IPS DF 4.7 (cell line): ENCODE data around the gene INSR.
A peak's percentile ranks its signal among the peaks of the same experiment; 100 is the strongest.
"Not testable (repeated sequence)": the region's sequence is repeated elsewhere in the genome, so short reads cannot be mapped to it uniquely, and the experiment has no call there.

Source experiments
- DNase-seq: peaks from one replicate; pipeline ENCODE4 v3.0.0-alpha.2; 2013; ENCODE audit warnings: low spot score; ENCODE audit errors: extremely low read depth

The INSR gene

DNA sequence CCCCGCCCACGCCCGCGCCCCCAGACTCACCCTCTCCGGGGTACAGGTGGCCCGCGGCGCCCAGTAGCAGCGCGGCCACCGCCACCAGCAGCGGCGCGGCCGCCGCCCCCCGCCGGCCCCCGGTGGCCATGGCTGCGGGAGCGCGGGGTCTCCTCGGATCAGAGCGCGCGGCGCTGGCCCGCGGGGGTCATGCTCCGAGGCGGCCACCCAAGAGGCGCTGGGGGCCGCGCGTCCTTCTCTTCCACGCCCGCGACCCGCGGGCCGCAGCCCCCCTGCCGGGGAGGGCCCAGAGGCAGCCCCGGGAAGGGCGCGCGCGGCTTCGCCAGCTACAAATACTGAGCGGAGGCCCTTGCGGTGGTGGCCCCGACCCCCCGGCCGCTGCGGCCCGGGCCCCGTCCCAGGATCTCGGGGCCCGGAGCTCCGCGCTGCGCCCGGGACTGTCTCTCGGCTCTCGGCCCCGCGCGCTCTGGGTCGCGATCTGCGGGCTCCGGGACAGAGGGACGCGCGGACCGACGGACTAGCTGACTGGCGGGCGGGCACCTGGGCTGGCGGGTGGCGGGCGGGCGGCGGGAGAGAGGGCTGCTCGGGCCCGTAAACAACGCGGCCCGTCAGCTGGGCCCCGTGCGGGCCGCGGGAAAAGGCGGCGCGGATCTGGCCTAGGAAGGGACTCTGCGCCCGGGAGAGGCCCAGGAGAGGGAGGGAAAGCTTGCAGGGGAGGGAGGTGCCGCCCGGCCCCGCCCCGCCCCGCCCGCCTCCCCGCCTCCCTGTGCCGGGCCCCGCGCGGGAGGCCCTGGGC, at the start of gene INSR:
INSR (minus strand) TSS at position 653 of the 796 bp plus-strand sequence; CDS start at position 130, 523 bp downstream.
- no peak for DNase-seq

DNA sequence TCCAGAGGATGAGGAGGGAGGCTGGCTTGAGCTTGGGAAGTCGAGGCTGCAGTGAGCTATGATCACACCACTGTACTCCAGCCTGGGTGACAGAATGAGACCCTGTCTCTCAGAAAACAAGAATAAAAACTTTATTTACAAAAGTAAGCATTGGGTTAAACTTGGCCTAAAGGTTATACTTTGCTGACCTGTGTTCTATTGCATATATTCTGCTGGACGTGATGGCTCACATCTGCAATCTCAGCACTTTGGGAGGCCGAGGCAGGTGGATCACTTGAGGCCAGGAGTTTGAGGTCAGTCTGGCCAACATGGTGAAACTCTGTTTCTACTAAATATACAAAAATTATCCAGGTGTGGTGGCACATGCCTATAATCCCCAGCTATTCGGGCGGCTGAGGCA, 47.9 kb upstream of the INSR start:
- no peak for DNase-seq

DNA sequence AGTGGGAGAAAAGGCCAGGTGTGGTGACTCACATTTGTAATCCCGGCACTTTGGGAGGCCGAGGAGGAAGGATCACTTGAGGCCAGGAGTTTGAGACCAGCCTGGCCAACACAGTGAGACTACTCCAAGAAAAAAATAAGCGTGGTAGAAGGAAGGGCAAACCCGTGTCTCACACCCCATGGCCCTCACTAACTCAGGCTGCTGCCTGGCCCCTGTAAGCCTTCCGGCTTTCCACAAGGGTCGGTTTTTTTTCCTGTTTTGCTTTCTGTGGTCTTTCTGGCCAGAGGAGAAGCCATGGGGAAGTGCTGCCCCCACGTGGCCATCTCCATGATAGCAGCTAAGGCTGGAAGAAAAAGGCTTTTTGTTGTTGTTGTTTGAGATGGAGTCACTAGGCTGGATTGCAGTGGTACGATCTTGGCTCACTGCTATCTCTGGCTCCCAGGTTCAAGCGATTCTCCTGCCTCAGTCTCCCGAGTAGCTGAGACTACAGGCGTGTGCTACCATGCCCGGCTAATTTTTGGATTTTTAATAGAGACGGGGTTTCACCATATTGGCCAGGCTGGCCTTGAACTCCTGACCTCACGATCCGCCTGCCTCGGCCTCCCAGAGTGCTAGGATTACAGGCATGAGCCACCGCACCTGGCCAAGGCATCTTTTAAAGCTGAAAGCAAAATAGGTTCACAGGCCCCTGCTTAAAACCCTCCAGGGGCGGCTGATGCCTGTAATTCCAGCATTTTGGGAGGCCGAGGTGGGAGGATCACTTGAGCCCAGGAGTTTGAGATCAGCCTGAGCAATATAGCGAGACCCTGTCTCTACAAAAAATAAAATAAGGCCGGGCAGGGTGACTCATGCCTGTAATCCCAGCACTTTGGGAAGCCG, 47.0 kb upstream of the INSR start:
- peak; percentile 66 for DNase-seq

DNA sequence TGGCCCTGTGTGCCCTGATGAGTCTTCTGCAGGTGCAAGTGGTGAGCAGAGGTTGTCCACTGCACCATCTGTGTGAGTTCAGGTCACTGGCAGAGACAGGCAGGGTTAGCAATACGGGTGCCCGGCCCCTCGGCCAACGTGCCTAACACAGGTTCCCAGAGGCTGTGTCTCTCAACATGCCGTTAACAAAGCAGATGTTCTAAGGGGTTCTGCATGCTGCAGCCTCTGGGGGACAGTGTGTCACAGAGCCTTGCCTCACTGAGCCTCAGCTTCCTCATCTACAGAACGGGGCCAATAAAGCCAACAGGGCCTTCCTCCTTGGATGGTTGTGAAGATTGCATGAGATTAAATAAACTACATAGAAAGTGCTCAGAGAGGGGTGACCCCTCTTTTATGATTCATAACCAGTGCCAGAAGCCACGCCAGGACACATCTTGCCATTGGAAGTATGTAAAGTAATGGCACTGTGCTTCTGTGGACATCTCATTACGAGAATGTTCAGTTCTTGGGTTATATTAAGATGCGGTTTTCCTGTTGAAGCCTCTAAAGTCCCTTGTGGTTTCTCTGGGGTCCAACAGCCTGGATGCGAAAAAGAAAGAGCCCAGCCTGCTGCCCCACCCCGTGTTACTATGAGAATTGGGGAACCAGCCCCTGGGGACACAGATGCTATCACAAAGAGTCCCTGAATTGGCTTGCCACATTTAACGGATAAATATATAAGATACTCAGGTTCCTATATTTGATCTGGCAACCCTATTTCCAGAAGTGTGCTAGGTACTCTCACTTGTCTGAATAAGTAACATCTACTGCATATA, 43.4 kb upstream of the INSR start:
- no peak for DNase-seq

DNA sequence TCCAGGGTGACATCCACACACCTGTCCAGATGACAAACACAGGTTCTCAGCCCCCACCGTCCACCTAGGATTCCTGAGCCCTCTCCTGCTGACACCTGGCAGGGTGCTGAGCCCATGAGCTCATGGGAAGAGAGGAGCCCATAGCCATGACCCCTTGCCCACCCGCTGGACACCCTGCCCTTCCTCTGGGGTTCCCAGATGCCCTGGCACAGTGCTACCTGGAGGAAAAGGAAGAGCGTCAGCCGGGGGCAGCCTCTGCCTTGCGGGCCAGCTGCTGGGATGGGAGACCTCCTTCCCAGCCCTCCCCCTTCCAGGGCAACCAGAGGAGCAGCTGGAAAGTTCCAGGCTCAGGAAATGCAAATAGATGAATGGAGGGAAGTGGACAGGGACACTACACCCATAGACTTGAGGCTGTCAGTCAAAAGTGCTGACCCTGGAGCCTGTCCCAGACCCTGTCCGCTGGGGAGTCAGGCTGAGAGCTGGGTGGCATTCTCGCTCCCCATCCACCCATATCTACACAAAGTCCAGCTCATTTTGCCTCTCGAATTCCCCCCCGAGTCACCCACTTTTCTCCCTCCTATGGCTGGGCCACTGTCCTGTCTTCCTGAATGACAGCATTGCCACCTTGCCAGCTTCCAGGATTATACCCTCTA, 42.2 kb upstream of the INSR start:
- DNase-seq, result no peak

DNA sequence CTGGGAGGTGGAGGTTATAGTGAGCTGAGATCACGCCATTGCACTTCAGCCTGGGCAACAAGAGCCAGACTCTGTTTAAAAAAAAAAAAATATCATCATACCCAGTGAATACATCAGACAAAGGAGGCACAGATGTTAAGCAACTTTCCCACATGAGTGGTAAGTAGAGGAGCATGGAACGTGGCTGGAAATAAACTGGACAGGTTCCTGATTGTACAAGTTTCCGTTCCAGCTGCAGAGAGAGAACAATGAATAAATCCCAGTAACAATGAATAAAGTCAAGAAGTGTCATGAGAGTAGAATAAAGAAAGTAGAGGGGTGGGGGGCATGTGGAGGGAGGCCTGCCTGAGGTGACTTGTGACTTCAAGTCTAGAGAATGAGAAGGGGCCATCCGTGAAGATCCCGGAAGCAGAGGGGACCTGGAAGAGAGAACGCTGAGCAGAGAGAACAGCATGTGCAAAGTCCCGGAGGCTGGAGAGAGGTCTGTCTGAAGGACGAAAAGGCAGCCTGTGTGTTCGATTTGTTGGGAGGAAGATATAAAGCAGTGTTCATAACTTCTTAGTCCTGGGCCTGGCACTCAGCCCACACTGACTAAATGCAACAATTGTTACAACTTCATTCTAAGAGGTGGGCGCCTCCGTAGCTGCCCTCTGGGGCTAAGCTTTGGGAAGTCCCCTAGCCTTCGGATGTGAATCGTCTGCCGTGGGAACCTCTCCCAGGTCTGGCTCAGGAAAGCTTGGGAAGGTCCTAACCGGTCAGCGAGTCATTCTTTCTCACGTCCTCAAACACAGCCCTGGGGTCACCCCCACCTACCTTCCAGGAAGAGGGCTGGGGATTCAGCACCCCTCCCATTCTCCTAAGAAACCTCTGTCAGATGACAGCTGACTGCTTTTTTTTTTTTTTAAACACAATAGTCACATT, 39.2 kb upstream of the INSR start:
- DNase-seq, result no peak

DNA sequence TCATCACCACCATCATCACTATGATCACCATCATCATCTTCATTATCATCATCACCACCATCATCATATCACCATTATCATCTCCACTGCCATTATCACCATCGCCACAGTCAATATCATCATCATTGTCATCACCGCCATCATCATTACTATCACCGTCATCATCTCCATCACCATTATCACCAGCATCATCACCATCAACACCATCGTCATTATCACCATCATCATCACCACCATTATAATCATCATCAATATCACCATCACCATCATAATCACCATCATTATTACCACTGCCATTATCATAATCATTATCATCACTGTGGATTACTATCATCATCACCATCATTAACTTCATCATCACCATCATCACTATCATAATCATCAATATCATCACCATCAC, 37.2 kb upstream of the INSR start:
- no peak for DNase-seq

DNA sequence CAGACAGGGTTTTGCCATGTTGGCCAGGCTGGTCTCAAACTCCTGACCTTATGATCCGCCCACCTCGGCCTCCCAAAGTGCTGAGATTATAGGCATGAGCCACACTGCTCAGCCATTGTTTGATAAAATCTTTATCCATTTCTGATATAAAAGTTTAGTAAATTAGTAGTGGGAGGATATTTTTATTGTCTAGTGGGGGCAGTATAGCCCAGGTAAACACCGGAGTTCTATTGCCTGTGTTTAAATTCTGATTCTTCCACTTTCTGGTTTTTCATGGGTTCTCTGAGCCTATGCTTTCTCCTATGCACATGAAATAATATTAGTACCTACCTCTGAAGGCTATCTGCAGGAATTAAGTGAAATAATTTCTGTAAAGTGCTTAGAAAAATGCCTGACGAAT, 34.4 kb upstream of the INSR start:
- DNase-seq, result no peak

DNA sequence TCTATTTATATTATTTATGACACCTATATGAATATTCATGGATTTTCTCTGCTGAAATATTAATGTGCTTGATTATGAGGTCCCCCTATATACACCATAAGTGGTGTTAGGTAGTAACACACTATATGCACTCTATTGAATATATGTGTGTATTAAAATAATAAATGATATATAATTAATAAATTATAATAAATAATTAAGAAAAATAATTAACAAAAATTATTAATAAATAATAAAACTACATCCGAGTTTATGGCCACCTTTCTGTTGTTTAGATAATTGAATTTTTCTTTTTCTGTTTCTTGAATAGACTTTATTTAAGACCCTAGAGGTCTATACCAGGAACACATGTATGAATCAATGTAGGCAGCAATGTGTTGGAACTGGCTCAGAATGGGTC, 33.6 kb upstream of the INSR start:
- DNase-seq, result no peak

DNA sequence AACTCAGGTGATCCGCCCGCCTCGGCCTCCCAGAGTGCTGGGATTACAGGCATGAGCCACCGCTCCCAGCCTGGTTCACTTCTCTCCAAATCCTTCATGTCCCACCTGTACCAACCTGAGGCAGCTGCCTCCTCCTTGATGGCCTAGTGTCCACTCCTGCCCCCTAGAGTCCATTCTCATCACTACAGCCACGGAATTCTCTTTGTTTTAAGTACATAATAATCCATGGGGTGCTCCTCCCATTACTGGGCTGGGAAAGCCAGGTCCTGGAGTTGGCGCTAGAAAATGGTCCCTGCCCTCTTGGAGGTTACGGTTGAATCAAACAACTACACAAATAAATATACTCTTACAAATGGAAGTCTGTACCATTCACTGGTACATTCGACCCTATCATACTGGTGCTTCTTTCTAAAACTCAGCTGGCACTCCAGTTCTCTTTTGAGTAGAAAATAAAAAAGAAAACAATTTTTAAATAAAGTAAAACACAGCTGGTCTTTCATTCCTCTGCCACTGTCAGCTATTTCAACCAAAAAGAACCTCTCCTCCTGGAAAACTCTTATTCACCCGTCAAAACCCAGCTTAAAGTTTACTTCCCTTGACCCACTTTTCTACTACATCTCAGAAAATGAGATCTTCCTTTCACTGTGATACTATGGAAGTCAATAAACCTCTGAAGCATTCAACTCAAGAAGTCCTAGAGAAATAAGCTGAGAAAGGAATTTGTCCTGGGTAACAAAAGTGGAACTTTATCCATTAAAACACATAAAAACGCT, 32.1 kb upstream of the INSR start:
- peak; percentile 76 for DNase-seq

DNA sequence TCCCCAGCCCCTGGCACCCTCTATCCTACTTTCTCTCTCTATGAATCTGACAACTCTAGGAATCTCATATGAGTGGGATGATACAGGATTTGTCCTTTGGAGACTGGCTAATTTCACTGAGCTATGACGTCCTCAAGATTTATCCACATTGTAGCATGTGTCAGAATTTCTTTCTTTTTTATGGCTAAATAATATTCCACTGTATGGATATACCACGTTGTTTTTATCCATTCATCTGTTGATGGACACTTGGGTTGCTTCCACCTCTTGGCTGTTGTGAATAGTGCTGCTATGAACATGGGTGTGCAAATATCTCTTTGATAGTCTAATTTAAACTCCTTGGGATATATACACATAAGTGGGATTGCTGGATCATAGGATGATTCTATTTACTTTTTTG, 24.0 kb upstream of the INSR start:
- no peak for DNase-seq

DNA sequence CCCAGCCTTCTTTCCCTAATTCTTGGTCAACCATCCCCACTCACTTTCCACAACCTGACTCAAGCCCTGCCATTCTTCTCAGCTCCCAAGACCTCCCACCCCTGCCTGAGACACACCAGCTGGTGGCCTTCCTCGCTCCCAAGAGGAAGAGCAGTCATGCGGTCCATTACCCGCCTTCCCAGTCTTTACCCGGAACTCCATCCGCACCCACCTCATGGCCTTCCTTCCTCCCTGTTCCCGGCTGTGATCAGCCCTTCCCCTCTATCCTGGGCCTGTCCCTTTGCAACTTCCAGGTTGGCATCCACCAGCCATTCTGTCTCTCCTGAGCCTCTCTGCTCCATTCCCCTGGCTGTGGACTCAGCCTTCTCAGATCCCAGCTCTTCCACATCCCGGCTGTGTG, 18.6 kb upstream of the INSR start:
- DNase-seq, result no peak

DNA sequence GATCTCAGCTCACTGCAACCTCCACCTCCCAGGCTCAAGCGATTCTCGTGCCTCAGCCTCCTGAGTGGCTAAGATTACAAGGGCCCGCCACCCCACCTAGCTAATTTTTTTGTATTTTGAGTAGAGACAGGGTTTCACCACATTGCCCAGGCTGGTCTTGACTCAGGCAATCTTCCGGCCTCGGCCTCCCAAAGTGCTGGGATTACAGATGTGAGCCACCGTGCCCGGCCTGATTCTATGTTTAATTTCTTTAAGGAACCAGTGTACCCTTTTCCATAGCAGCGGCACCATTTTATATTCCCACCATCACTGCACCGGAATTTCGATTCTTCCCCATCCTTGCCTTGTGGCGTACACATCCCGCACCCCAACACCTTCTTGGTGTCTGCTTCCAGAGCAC, 17.7 kb upstream of the INSR start:
- DNase-seq, result no peak

DNA sequence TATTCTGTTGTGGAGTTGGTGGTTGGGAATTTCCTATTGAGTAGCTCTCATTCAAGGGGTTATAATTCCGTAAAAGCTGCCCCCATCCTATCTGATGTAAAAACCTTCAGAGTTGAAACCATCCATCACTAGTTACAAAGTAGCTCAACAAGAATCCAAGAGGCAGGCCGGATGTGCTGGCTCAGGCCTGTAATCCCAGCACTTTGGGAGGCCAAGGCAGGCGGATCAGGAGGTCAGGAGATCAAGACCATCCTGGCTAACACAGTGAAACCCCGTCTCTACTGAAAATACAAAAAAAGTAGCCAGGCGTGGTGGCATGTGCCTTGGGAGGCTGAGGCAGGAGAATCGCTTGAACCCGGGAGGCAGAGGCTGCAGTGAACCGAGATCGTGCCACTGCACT, 14.1 kb upstream of the INSR start:
- not testable (repeated sequence) for DNase-seq

DNA sequence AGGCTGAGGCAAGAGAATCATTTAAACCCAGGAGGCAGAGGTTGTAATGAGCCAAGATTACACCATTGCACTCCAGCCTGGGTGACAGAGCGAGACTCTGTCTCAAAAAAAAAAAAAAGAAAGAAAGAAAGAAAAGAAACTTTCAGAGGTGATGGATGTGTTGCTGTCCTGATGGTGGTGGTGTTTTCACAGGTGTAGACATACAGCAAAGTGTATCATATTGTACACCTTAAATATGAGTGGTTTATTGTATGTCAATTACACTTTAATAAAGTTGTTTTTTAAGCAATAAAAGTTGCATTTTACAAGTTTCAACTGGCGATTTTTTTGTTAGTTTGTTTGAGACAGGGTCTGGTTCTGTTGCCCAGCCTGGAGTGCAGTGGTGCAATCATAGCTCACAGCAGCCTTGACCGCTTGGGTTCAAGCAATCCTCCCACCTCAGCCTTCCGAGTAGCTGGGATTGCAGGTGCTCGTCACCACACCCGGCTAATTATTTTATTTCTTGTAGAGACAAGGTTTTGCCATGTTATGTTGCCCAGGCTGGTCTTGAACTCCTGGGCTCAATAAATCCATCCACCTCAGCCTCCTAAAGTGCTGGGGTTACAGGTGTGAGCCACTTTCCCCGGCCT, 13.5 kb upstream of the INSR start:
- no peak for DNase-seq

DNA sequence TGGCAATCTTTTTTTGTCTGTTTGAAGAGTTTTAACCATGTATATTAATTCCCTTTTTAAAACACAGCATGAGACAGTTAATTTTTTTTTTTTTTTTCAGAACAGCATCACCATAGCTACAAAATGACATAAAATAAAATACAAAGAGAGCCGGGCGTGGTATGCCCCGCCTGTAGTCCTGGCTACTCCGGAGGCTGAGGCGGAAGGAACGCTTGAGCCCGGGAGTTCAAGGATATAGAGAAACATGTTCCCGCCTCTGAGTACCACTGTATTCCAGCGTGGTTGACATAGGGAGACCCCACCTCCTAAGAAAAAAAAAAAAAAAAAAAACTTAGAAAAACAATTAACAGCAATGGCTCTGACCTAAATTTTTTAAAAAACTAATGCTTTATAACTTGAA, 10.0 kb upstream of the INSR start:
- DNase-seq, result no peak

DNA sequence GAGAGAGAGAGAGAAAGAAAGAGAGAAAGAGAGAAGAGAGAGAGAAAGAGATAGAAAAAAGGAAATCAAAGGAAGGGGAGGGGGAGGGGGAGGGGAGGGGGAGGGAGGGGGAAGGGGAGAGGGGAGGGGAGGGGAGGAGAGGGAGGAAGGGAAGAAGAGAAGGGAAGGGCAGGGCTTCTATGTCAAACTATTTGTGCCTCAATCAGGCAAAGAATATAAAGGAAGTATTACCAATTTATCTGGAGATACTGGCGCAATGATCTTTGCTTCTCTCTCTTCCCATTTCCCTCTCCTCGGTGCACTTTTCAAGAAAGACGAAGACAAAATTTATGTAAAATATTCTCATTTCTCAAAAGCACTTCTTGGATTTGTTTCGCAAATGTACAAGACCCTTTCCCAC, 9.3 kb upstream of the INSR start:
- DNase-seq, result no peak

DNA sequence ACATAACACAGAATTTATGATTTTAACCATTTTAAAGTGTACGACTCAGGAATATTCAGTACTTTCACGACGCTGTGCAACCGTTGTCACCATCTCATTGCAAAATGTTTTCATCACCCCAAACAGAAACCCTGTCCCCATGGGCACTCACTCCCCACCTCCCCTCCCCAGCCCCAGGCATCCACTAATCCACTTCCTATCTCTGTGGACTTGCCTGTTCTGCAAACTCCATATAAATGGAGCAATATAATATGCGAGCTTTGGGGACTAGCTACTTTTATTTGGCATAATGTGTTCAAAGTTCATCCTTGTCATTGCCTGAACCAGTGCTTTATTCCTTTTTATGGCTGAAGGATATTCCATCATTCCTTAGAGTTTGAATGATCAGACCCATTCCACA, 7.3 kb upstream of the INSR start:
- DNase-seq, result no peak

DNA sequence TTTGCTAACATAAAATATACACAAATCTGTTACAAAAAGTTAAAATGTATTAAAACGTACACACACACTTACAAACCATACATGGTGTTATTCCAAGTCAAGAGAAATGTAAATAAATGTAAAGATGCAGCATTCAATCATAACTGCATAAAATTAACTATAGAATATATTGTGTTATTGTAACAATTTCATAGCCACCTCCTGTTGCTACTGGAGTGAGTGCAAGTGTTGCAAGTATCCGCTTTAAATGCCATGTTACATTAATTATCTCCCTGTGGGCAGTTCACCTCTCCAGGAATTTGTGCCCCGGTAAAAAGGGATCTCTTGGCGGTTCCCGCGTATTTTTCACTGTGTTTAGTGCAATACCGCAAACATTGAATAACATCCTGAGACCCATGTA, 3.5 kb upstream of the INSR start:
- no peak for DNase-seq
